Suppressor macrophage treated with lipopolysaccharide for 4 hours (primary cell): ENCODE results near the gene CRABP1.
A peak's percentile ranks its signal among the peaks of the same experiment; 100 is the strongest.

Source experiments
- DNase-seq: peaks from one replicate; pipeline ENCODE4 v3.0.0-alpha.2; 2020

The CRABP1 gene

DNA sequence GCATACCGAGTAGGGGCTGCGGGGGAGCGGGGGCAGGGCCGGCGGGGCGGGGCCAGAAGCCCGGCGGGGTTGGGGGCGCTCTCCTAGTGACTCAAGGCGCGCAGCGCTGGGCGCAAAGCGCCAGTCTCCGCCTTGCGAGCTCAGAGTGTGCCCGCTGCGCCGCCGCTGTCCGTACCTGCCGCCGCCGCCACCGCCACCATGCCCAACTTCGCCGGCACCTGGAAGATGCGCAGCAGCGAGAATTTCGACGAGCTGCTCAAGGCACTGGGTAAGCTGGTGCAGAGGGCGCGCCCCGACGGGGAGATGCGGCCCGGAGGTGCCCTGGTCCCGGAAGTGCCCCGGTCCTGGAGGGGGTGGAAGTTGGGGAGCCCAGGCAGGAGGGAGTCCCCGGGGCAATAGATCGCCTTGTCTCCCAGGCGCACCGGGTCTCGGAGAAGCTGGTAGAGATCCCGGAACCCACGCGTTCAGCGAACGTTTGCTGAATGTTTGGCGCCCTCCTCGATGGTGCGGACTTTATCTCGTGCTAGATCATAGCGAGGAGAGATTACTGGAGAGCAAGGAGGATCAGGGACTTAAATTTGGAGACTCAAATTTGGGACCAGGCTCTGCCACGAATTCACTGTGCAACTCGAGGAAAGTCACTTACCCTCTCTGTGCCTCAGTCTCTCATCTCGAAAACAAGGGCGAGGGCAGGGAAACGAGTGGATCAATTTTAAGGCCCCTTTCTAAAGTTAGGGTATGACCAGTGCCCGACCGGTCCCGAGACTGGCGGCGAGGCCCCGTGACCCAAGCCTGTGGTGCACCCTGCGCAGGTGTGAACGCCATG is at the start of gene CRABP1:
Gene CRABP1, plus strand, starts transcription at position 123 of the 826 bp plus-strand sequence. Its CDS starts 76 bp downstream, at position 199.
- no peak for DNase-seq

- no peak for DNase-seq
Measured at GRCh38 chr15:78291052-78291451, 49.1 kb upstream of the CRABP1 start.

DNA sequence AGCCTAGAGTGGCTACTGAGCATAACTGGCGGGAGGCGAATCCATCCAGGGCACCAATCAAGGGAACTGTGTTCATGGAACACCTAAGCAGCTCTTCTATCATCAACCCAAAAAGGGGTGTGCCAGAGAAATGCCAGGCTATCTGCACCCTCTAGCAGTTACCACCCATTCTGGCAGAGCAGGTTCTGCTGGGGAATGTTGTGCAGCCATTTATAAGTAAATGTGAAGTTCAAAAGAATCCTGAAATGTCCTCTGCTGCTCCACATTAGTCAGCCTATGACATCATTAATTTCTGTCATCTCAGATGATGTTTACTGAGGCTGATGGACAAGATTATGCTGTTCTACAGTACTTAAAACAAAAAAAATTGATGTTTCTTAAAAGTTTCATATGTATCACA is 48.5 kb upstream of the CRABP1 start:
- no peak for DNase-seq

GRCh38 chr15:78292219-78292618 is 47.9 kb upstream of the CRABP1 start:
- DNase-seq = no peak

GRCh38 chr15:78299101-78299930 is 40.8 kb upstream of the CRABP1 start, which contains the start of gene SKIC8:
TSS of gene SKIC8 (minus strand) at chr15:78299609. CDS start at chr15:78295686, 3,923 bp downstream.
- peak; percentile 97 for DNase-seq

DNA sequence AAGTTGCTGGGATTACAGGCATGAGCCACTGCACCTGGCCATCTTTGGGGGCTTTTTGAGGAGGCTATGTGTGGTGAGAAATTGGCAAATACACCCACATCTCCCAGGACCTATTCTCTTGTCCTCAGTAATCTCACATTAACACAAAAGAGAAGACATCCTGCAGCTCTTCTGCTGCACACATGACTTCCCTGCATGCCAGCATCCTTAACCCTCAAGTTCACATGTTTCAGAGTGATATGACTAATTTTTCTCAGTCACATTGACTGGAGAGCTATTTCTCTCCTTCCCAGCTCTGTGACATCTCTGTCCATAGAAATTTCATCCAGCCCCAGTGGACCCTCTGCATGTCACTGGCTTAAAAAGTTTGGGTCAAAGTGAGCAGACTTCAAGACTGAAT is 38.8 kb upstream of the CRABP1 start:
- DNase-seq = peak; percentile 23

DNA sequence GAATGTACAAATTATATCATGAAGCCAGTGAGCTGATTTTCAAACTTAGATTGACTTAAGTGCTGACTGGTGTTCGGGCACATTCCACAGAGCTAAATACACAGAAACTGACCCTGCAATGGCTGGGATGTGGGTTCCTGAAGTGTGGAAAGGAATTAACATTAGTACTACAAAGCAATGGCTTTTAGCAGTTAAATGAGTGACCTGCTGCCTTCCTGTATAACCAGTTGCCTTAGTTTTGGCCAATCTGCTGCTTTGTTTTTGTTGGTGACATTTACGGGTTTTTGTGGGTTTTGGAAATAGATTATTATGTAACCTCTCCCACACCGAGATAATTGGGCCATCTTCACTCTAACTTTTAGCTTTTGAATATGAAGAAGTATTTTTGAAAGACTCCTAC is 38.3 kb upstream of the CRABP1 start:
- peak; percentile 27 for DNase-seq

DNA sequence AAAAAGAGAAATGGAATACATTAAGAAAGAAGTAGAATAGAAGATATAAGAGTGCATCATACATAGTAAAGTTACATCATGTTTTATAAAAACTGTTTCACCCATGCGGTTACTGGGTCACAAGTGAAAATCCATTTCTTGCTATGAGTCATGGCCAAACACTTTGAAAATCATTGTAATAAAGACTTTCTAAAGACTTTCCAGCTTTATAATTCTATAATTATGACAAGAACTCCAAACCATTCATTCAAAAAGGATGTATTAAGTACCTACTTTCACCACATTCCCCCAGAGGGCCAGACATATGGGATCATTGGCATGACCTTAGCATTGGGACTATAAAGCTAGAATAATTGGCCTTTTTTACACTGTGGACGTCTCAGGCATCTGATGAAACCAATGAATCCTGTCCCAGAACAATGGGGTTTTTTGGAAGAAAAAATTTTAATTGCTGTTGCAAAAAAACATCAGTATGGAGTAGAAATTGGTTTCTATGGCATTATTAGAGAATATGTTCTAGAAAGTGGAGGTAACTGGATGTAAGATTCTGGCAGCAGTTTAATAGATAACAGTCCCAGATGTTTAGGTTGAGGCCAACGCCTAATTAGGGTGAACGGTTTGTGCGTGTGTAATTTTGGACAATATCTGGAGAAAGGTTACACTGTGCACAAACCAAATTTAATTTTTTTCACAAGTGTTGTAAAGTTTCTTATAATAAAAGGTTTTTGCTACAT is 37.4 kb upstream of the CRABP1 start:
- peak; percentile 66 for DNase-seq

DNA sequence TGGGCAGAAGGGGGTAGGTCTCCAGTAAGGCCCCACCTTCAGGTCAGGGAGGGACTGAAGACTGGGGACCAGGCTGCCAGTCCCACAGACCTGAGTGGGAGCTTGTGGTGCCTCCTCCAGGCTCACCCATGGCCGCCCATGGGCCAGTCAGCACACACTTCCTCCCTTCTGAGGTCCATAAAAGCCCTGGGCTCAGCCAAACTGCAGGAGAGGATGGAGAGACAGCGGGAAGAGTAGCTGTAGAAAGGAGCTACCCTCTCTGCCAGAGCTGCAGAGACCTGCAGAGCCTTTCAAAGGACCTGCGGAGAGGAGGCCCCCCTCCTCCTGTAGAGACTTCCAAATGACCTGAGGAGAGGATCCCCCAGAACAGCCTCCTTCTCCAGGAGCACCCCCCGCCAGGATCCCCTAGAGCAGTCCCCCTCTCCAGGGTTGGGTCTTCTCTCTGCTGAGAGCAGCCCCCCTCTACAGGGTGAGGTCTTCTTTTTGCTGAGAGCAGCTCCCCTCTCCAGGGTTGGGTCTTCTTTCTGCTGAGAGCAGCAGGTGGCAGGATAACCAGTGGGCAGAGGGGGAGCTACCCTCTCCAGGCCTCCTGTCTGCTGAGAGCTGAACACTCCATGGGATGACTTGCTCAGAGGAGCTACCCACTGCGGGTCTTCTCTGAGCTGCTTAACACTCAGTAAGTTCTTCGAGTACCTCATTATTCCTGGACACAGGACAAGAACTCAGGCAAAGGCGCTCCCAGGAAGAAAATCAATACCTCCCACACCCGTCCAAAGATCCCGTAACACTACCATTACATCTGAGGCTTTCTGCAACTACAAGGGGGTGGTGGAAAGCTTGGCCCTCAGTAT is 35.7 kb upstream of the CRABP1 start:
- no peak for DNase-seq

- no peak for DNase-seq
Measured at GRCh38 chr15:78306176-78306774, 33.9 kb upstream of the CRABP1 start.

GRCh38 chr15:78307976-78308375 is 32.2 kb upstream of the CRABP1 start:
- peak; percentile 6 for DNase-seq

DNA sequence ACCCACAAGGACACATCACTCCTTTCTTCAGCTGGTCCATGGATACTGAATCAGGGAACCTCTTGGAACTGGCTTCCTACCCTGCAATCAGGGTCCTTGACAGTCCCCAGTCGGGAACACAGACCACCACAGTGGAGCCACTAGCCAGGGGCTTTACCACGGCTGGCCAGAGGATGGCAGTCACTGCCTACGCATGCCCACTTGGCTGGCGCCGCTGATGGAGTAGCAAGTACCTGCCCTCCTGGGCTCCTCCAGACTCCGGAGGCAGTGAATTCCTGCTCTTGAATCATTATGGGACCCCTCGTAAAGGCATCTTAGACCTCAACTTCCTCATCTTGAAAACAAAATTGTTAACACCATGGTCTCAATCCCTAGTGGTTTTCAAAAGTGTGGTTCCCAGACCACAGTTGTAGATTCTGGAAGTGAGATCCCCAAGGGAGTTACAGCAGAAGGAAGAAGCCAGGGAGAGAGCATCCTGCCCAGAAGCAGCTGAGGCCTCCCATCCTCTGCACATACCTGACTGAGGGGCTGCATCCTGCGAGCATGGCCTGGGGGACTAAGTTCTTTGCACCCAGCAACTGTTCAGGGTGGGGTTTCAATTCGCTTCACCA is 31.6 kb upstream of the CRABP1 start:
- DNase-seq = peak; percentile 74

- DNase-seq = no peak
Measured at GRCh38 chr15:78311292-78311691, 28.9 kb upstream of the CRABP1 start.

- no peak for DNase-seq
Measured at GRCh38 chr15:78312536-78312935, 27.6 kb upstream of the CRABP1 start.

DNA sequence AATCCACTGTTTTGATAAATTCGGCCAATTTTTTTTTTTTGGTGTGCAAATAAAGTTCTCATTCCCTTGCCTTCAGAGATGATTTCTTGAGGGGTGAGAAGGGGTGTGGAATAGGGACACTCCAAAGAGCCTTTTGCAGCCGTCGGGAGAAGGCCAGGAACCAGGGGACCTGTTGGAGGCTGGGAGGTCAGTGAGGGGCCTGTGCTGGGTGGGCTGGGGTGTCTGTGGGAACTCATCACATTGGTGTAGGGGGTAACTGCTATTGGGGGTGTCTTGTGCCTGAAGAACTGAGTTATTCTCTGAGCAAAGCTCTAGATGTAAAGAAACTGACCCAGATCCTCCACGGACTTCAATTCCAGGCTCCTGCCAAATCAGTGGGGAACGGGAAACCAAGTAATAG is 27.2 kb upstream of the CRABP1 start:
- DNase-seq = no peak

- DNase-seq = no peak
Measured at GRCh38 chr15:78313383-78313782, 26.8 kb upstream of the CRABP1 start.

DNA sequence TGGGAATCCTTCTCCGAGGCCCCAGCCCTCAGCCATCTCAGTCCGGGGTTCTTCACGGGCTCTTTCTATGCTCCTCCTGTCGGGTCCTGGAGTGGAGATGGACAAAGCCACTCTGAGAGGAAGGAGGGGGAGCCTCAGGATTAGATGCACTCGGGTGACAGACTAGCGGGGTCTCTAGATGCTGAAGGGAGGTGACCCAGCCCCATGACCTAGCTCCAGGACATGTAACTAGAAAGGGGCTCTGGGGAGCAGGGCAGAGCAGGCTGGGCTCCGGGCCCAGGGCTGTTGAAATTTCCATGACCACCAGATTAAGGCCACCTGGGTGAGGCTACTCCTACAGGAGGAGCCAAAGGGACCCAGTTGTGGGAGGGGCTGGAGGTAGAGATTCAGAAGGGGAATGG is 26.0 kb upstream of the CRABP1 start:
- DNase-seq = no peak

DNA sequence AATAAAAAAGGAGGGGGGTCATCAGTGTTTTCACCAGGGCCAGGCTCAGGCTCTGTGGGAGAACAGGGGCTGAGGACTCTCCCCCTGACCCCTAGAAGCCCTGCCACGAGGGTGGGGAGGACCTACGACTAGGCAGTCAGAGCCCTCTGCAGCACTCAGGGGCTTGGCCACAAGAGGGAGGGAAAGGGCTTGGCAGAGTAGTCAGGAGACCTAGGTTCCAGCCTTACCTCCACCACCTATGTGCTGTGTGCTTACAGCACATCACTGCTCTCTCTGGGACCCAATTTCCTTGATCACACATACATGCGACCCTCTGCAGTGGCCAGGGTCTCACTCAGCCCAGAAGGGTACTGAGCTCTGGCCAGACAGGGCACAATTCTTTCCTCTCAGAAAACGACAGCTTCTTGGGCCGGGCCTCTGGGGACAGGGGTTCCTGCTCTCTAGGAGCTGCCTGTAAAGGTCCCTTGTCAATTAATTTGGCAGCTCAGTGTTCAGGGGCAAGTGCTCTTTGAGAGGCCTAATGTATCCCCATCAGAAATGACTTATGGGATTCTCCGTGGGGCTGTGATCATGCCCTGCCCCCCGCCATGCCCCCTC is 24.4 kb upstream of the CRABP1 start:
- DNase-seq = peak; percentile 21

DNA sequence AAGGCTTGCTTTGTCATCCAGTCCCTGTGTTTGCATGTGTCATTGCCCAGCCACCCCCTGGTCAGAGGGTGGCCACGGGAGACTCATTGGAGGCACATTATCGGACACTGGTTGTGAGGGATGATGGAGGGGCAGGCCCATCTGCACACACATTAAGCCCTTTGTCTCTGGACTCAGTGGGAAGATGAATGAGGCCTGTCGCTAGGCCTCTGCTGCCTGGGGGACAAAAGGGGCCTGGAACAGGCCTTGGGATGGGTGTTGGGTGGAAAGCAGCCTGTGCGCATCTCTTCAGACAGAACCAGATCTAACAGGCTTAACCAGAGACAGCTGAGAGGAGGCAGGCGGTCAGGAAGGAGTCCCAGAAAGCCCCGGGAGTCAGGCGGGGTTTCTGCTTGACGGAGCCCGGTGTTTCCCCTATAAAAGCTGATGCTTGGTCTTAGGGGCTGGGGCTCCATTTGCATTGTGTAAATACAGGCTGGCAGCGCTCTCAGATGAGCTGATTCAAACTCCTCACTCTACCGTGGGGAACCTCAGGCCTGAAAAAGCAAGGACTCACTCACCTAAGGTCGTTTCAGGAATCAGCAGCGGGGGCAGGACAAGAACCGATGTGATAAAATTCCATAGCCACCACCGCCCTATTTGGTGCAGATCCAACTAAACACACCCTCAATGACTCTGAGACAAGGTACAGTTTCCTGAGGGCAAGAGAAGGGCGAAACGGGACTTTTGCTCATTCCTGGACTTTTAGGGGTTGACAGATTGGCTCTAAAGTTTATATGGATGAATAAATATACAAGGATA is 23.7 kb upstream of the CRABP1 start:
- DNase-seq = no peak
